Lower lobe of right lung (tissue), 2 donors: Measurements from ENCODE around the gene GLI2. TPM values are rescaled to one million over a fixed set of nuclear protein-coding genes. Genes with fewer than 3 reads are reported as not detected.
A peak's percentile ranks its signal among the peaks of the same experiment; 100 is the strongest.

Experiments
- ATAC-seq, 2 donors: fragments of 200-7000 bp; cut with Tn5 transposase; one replicate each; pipeline ENCODE4 v1.9.1; 2020 to 2022; ENCODE audit warnings: mild to moderate bottlenecking in 2 of 2, moderate library complexity in 2 of 2
- DNase-seq: peaks from one replicate; pipeline ENCODE4 v3.0.0-alpha.2; 2020
- H3K27ac ChIP-seq: fragments of 200-600 bp; one replicate; pipeline ENCODE4 v1.8.0; 2022
- H3K27me3 ChIP-seq: fragments of 200-600 bp; one replicate; pipeline ENCODE4 v1.8.0; 2022; ENCODE audit warnings: low read depth
- H3K36me3 ChIP-seq: fragments of 200-600 bp; one replicate; pipeline ENCODE4 v1.8.0; 2022; ENCODE audit warnings: mild to moderate bottlenecking
- H3K4me1 ChIP-seq: fragments of 200-600 bp; one replicate; pipeline ENCODE4 v1.8.0; 2022
- H3K4me3 ChIP-seq: fragments of 200-600 bp; one replicate; pipeline ENCODE4 v1.8.0; 2022; ENCODE audit warnings: mild to moderate bottlenecking
- H3K9me3 ChIP-seq: fragments of 200-600 bp; one replicate; pipeline ENCODE4 v1.8.0; 2022
- intact Hi-C: fragments of 100-400 bp; cut with DNase I; formaldehyde crosslinking; loops from one replicate; pipeline ENCODE4 v1.11.0; 2022
- total RNA-seq: library from RNA; stranded (reverse); fragmentation: NEBNext Ultra II Directional; extraction: Animal tissue kit (Norgen Biotek cat#: 25700); gene quantifications from one replicate; pipeline ENCODE4 v1.2.1, GENCODE V29; 2021
- TF ChIP-seq, protein P1 (sequence below): fragments of 200-600 bp; IDR thresholded peaks from one replicate; pipeline ENCODE4 v1.8.0; 2022; ENCODE audit warnings: antibody characterized with exemption, mild to moderate bottlenecking
- donor health status: DM: no; HTN: yes; CAD: no; lungs with severe emphysema.

The GLI2 gene
- total RNA-seq, 1 donor from 2014 or later: 3.3 TPM

DNA sequence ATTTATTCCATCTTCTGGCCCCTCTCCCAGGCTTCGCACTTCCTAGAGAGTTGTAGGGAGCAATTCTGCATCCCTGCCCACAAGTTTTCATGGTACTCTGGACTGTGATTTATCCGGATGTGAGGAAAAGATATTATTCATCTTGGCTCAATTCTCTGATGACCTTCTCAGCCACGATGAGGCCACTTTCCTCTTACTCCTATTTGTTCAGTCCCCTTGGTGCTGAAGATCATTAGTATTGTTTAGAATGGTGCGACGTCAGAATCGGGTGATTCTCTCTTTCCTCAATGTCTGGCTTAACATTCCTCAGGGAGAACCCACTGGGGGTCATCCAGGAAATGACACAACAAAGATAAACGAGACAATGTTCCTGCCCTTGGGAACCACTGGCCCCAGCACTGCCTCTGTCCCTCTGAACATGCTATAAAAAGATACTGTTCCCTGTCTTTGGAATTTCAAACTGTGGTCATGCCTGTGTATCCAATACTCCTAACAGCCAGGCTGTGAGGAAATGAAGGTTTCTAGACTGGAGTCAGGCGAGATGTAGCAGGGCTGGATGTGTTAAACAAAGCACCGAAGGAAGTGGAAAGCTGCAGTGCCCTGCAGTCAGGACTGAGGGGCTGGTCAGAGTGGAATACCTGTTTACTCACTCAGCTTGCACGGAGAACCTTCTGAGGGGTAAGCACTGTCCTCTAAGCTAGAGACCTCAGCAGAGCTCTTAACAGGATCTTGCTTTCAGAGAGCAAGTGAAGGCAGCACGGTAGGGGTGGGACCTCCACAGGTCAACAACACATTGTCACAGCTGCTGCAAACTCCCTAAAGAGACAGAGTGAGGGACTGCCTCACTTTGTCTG lies 12.9 kb upstream of the GLI2 start:
- Histone ChIP-seq H3K27ac (no peak overlapping the region), H3K4me3 (no peak overlapping the region), H3K27me3 (peaks cover 4% of the 10 kb centered on the region), H3K4me1 (no peaks in the 10 kb centered on the region), H3K36me3 (no peaks in the 10 kb centered on the region), H3K9me3 (peaks cover 4% of the 10 kb centered on the region)
- TF ChIP-seq, protein P1, sequence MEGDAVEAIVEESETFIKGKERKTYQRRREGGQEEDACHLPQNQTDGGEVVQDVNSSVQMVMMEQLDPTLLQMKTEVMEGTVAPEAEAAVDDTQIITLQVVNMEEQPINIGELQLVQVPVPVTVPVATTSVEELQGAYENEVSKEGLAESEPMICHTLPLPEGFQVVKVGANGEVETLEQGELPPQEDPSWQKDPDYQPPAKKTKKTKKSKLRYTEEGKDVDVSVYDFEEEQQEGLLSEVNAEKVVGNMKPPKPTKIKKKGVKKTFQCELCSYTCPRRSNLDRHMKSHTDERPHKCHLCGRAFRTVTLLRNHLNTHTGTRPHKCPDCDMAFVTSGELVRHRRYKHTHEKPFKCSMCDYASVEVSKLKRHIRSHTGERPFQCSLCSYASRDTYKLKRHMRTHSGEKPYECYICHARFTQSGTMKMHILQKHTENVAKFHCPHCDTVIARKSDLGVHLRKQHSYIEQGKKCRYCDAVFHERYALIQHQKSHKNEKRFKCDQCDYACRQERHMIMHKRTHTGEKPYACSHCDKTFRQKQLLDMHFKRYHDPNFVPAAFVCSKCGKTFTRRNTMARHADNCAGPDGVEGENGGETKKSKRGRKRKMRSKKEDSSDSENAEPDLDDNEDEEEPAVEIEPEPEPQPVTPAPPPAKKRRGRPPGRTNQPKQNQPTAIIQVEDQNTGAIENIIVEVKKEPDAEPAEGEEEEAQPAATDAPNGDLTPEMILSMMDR: no peak
- ATAC-seq (no peak), DNase-seq (no peak)
- intact Hi-C loops: no loop called here

DNA sequence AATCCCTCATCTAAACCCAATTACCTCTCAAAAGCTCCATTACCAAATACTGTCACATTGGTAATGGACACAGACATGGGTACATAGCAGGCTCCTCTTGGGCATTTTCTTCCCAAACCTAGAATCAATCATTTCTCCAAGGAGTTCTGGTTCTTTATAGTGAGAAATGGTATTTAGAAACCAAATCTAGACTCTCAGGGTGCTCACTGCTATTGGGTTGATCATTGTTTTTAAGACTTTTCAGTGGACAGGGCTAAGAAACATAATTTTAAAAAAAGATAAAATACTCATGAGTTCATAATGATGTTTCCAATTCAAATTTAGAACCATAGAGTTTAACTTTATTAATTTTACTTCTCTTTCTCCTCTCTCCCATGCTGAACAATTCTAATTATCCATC lies 9.4 kb upstream of the GLI2 start:
- intact Hi-C loops: no loop called here
- no peaks in the 10 kb centered on the region for H3K27me3 ChIP-seq
- H3K9me3 ChIP-seq: peaks cover 4% of the 10 kb centered on the region
- H3K27ac ChIP-seq: no peak overlapping the region
- ATAC-seq: no peak
- no peak for DNase-seq
- H3K4me1 ChIP-seq: no peaks in the 10 kb centered on the region
- H3K36me3 ChIP-seq: no peaks in the 10 kb centered on the region
- H3K4me3 ChIP-seq: no peak overlapping the region
- TF ChIP-seq, protein P1: no peak

DNA sequence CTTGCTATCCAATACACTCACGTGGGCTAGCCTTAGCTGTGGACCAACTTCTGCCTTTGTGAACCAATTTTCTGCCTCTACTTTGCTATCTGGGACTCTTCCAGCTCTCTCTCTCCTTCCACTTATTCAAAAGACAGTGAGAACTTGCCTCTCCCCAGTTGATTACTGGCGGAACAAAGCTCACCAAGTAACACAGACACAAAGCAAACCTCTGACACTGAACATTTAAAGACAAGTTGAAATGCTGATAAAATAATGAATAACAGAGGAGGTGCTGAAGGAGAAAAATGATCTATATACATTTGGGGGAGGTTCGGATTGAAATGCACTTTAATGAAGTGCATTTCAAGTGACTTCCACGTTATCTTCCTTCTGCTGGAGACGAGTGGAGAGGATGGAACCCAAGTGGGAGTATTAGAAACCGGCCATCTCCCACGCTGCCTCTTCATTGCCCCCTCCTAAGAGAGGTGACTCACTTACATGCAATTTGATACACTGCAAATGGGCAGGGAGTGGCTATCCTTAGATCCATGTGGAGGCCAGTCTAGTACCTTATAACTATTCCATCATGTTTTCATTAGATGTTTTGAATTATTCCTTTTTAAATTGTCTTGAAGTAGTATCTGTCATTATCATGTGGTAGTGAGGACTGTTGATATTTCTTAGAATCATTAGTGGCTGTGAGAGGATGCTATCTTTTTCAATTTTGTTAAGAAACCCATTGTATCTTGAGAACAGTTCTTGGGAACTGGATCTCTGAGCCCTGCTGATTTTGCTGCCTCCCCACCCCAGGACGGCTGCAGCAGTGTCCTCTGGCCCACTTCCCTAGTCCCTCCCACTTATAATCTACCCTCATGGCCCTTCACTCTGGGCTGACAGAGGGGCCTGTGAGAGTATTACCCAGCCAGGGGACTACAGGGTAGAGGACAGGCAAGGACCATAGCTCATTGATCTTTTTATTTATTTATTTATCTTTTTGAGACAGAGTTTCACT lies 6.0 kb upstream of the GLI2 start:
- intact Hi-C loops: no loop called here
- no peak overlapping the region for H3K27ac ChIP-seq
- peaks cover 24% of the 10 kb centered on the region for H3K27me3 ChIP-seq
- TF ChIP-seq, protein P1: no peak
- H3K9me3 ChIP-seq: peaks cover 4% of the 10 kb centered on the region
- DNase-seq (no peak), ATAC-seq (peak; percentile 46 to 53)
- H3K36me3 ChIP-seq: no peaks in the 10 kb centered on the region
- H3K4me3 ChIP-seq: no peak overlapping the region
- no peaks in the 10 kb centered on the region for H3K4me1 ChIP-seq

DNA sequence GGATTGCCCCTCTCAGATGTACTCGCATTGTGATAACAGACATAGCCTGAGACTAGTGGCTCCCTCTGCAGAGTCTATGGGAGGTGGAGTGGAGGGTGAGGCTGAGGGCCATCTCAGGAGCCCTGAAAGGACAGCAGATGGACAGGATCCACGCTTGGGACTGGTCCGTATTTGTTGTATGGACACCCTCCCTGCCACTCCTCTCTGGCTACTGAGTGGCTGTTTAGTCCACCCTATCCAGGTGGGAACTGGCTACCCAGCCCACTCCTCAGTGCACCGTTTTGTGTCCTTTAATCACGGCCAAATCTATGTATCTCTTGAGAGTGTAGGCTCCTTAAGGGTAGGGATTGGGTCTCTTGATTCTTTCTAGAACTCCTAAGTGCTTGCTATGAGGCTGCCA lies 4.5 kb upstream of the GLI2 start:
- H3K36me3 ChIP-seq: no peaks in the 10 kb centered on the region
- no peak for DNase-seq
- no peak overlapping the region for H3K27ac ChIP-seq
- peaks cover 4% of the 10 kb centered on the region for H3K9me3 ChIP-seq
- H3K4me3 ChIP-seq: no peak overlapping the region
- peaks cover 2% of the 10 kb centered on the region for H3K4me1 ChIP-seq
- no peak for ATAC-seq
- H3K27me3 ChIP-seq: peaks cover 36% of the 10 kb centered on the region
- intact Hi-C loops: no loop called here
- TF ChIP-seq, protein P1: no peak

DNA sequence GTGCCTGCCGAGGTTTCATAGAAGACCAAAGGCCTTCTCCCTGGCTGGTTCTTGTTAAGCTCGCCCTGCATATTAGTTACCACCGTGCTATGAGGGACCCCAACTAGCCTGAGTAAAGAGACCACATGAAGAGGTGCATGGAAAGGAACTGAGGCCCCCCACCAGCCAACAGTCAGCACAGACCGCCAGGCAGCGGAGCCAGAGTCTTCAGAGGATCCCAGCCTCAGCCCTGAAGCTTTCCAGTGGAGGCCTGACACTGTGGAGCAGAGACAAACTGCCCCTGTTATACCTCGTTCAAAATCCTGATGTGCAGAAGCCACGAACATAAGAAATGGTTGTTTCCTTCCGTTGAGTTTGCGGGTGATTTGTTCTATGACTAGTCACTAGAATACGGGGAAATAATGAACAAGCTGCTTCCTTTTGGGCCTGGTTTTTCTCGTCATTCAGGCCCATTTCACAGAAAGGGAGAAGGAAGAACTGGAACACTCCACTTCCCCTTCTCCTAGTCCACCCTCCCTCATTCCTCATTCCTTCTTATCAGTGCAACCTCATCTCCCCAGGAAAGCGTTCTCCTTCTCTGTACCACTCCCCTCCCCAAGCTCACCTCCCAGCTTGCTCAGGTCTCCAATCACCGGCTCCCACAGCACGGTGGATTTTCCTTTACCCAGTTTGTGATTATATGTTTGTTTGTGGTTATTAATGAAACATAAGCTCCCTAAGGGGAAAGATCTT lies 3.0 kb upstream of the GLI2 start:
- Histone ChIP-seq H3K27ac (peak overlapping the region; percentile 7), H3K4me1 (peaks cover 16% of the 10 kb centered on the region), H3K27me3 (peaks cover 51% of the 10 kb centered on the region), H3K4me3 (no peak overlapping the region), H3K36me3 (no peaks in the 10 kb centered on the region), H3K9me3 (no peaks in the 10 kb centered on the region)
- TF ChIP-seq, protein P1: no peak
- DNase-seq (no peak), ATAC-seq (no peak)
- intact Hi-C loops: no loop called here
